Measurements from ENCODE around the gene GTF3C5.

The GTF3C5 gene

GRCh38 chr9:133106511-133107244, 75.9 kb downstream of the GTF3C5 start:
- intact Hi-C loops (cut with DNase I; ENCODE audit: low total_unique reads) = no loop called here
- peak; percentile 12 to 62 for DNase-seq

GRCh38 chr9:133107245-133107722, 76.5 kb downstream of the GTF3C5 start:
- Histone ChIP-seq H3K4me3 (no peak overlapping the region), H3K27me3 (no peaks in the 10 kb centered on the region), H3K27ac (no peak overlapping the region), H3K4me1 (no peaks in the 10 kb centered on the region), H3K9me3 (no peaks in the 10 kb centered on the region), H3K36me3 (peaks cover 51 to 98% (median 84%) of the 10 kb centered on the region in 3 donors)
- intact Hi-C loops (cut with DNase I; ENCODE audit: low total_unique reads) = no loop called here
- peak in 1 of 2 donors; percentile 12 for DNase-seq
- no peak for TF ChIP-seq CTCF (IDR thresholded peaks at IDR 0.05)

More at GRCh38 chr9:133106511-133107244, 75.9 kb downstream of the GTF3C5 start:
- Histone ChIP-seq H3K36me3 (peaks cover 57 to 98% (median 86%) of the 10 kb centered on the region in 3 donors), H3K27me3 (no peaks in the 10 kb centered on the region), H3K27ac (no peak overlapping the region), H3K4me3 (no peak overlapping the region), H3K9me3 (no peaks in the 10 kb centered on the region), H3K4me1 (no peaks in the 10 kb centered on the region)
- no peak for TF ChIP-seq CTCF (IDR thresholded peaks at IDR 0.05)

Data from tibial artery (tissue), 4 donors.